H1 (cell line): ENCODE data around the gene MEF2B. TPM values are rescaled to one million over a fixed set of nuclear protein-coding genes. Genes with fewer than 3 reads are reported as not detected.
"Not testable (repeated sequence)": the region's sequence is repeated elsewhere in the genome, so short reads cannot be mapped to it uniquely, and the experiment has no call there.

Source experiments
- CTCF ChIA-PET: fragments of 300-600 bp; sonication (Branson Sonifier 250); formaldehyde crosslinking; loops from one replicate; lab custom pipeline; 2021; ENCODE audit not compliant: partially characterized antibody; lab: Charles Lee
- POLR2A ChIA-PET: fragments of 300-600 bp; sonication (Branson Sonifier 250); formaldehyde crosslinking; loops from one replicate; lab custom pipeline; 2021; ENCODE audit warnings: inconsistent platforms; ENCODE audit not compliant: partially characterized antibody; lab: Charles Lee
- DNase-seq, 2 experiments: peaks; one replicate each; pipeline versions ENCODE4 v3.0.0 to v3.0.0-alpha.2; 2010 to 2022; ENCODE audit warnings: low spot score in 2 of 2, low read depth in 1 of 2, mixed read lengths in 1 of 2
- FAIRE-seq: peaks from 2 replicates; lab custom pipeline; 2011; peaks lifted over from hg19 to GRCh38; lab: Jason Lieb, UNC
- H2AFZ ChIP-seq: 2 replicates; pipeline ENCODE4 v1.8.1; 2012; ENCODE audit warnings: low read length, inconsistent platforms
- H2AK5ac ChIP-seq: 2 replicates; pipeline ENCODE4 v1.6.1; 2013; ENCODE audit warnings: low read depth, low read length
- H2BK120ac ChIP-seq: replicated peaks from 2 replicates; pipeline ENCODE3; 2013; ENCODE audit warnings: low read depth, low read length, inconsistent platforms
- H2BK12ac ChIP-seq: 2 replicates; pipeline ENCODE4 v1.6.1; 2013; ENCODE audit warnings: low read depth, low read length
- H2BK15ac ChIP-seq: 2 replicates; pipeline ENCODE4 v1.6.1; 2013; ENCODE audit warnings: low read length
- H2BK20ac ChIP-seq: 2 replicates; pipeline ENCODE4 v1.6.1; 2013; ENCODE audit warnings: low read length
- H2BK5ac ChIP-seq: 2 replicates; pipeline ENCODE4 v1.6.1; 2013; ENCODE audit warnings: low read depth, low read length
- H3K14ac ChIP-seq: 2 replicates; pipeline ENCODE4 v1.6.1; 2013; ENCODE audit warnings: inconsistent platforms; ENCODE audit not compliant: insufficient read length
- H3K18ac ChIP-seq: 2 replicates; pipeline ENCODE4 v1.6.1; 2013; ENCODE audit warnings: low read length; ENCODE audit errors: extremely low read depth
- H3K23ac ChIP-seq: 2 replicates; pipeline ENCODE4 v1.6.1; 2013; ENCODE audit warnings: inconsistent platforms; ENCODE audit not compliant: insufficient read length
- H3K23me2 ChIP-seq: 2 replicates; pipeline ENCODE4 v1.6.1; 2013; ENCODE audit warnings: low read depth, low read length
- H3K27ac ChIP-seq: 2 replicates; pipeline ENCODE4 v1.6.1; 2011; ENCODE audit warnings: low read depth, low read length, inconsistent platforms
- H3K27me3 ChIP-seq, 4 experiments: replicated peaks in 1 of 4; 1 replicate in 1 of 4; 2 replicates in 3 of 4; pipeline versions ENCODE4 v1.6.1 to v1.8.1; 2011 to 2013; ENCODE audit warnings: low read length in 3 of 4, mild to moderate bottlenecking in 3 of 4, inconsistent platforms in 2 of 4, mixed read lengths in 2 of 4, moderate library complexity in 1 of 4; ENCODE audit not compliant: control insufficient read depth in 3 of 4, insufficient read depth in 3 of 4; ENCODE audit errors: extremely low read depth in 1 of 4
- H3K36me3 ChIP-seq, 4 experiments: 2 replicates each; pipeline versions ENCODE4 v1.6.1 to v1.8.1; 2011 to 2013; ENCODE audit warnings: mild to moderate bottlenecking in 4 of 4, low read length in 3 of 4, moderate library complexity in 2 of 4, control low read depth in 1 of 4, inconsistent platforms in 1 of 4; ENCODE audit not compliant: insufficient read depth in 4 of 4, control insufficient read depth in 2 of 4
- H3K4ac ChIP-seq: replicated peaks from 2 replicates; pipeline ENCODE3; 2013; ENCODE audit warnings: low read length, low read depth, mixed read lengths, inconsistent platforms; ENCODE audit not compliant: insufficient read length
- H3K4me1 ChIP-seq, 4 experiments: replicated peaks in 1 of 4; 1 replicate in 1 of 4; 2 replicates in 3 of 4; pipeline versions ENCODE4 v1.6.1 to v1.8.1; 2011 to 2013; ENCODE audit warnings: low read length in 3 of 4, inconsistent platforms in 2 of 4, mixed read lengths in 1 of 4; ENCODE audit not compliant: insufficient read depth in 4 of 4, control insufficient read depth in 3 of 4
- H3K4me2 ChIP-seq, 2 experiments: 2 replicates each; pipeline versions ENCODE4 v1.6.1 to v1.8.1; 2011 to 2013; ENCODE audit warnings: low read depth in 2 of 2, low read length in 2 of 2, control low read depth in 1 of 2, inconsistent platforms in 1 of 2, mild to moderate bottlenecking in 1 of 2; ENCODE audit not compliant: insufficient read depth in 1 of 2
- H3K4me3 ChIP-seq, 4 experiments: fragments of 200-600, 300-600 bp in 1 of 4; sonication (generic), shearing (Covaris generic), sonication (Bioruptor Twin) in 1 of 4; 2 replicates each; pipeline versions ENCODE4 v1.5.1 to v1.8.1; 2011 to 2016; ENCODE audit warnings: low read length in 4 of 4, low read depth in 3 of 4, control low read depth in 2 of 4, inconsistent platforms in 2 of 4, mild to moderate bottlenecking in 2 of 4, mixed read lengths in 1 of 4, moderate library complexity in 1 of 4; ENCODE audit not compliant: insufficient read depth in 2 of 4; ENCODE audit errors: extremely low read depth in 1 of 4
- H3K56ac ChIP-seq: replicated peaks from 2 replicates; pipeline ENCODE3; 2013; ENCODE audit warnings: low read depth, mild to moderate bottlenecking, mixed read lengths, low read length, inconsistent platforms; ENCODE audit not compliant: insufficient read length
- H3K79me1 ChIP-seq: 2 replicates; pipeline ENCODE4 v1.6.1; 2013; ENCODE audit warnings: low read depth, low read length, control low read depth
- H3K79me2 ChIP-seq, 2 experiments: 2 replicates each; pipeline versions ENCODE4 v1.6.1 to v1.8.1; 2012 to 2013; ENCODE audit warnings: low read length in 2 of 2, mild to moderate bottlenecking in 2 of 2, inconsistent platforms in 1 of 2; ENCODE audit not compliant: insufficient read depth in 2 of 2, control insufficient read depth in 1 of 2
- H3K9ac ChIP-seq, 4 experiments: replicated peaks in 1 of 4; 1 replicate in 1 of 4; 2 replicates in 3 of 4; pipeline versions ENCODE4 v1.6.1 to v1.8.1; 2011 to 2013; ENCODE audit warnings: low read depth in 3 of 4, low read length in 3 of 4, control low read depth in 2 of 4, mild to moderate bottlenecking in 2 of 4, moderate library complexity in 2 of 4, inconsistent platforms in 1 of 4; ENCODE audit errors: extremely low read depth in 1 of 4
- H3K9me3 ChIP-seq, 2 experiments: 2 replicates each; pipeline versions ENCODE4 v1.6.1 to v1.8.1; 2012 to 2013; ENCODE audit warnings: mild to moderate bottlenecking in 2 of 2, moderate library complexity in 2 of 2, control low read depth in 1 of 2, inconsistent platforms in 1 of 2, low read depth in 1 of 2, low read length in 1 of 2, mixed read lengths in 1 of 2; ENCODE audit not compliant: insufficient read depth in 2 of 2
- H4K20me1 ChIP-seq, 2 experiments: replicated peaks in 1 of 2; 2 replicates each; pipeline versions ENCODE3 to v1.8.1; 2011 to 2013; ENCODE audit warnings: inconsistent platforms in 2 of 2, low read length in 2 of 2, mild to moderate bottlenecking in 1 of 2; ENCODE audit not compliant: insufficient read depth in 2 of 2, control insufficient read depth in 1 of 2
- H4K5ac ChIP-seq: 2 replicates; pipeline ENCODE4 v1.6.1; 2013; ENCODE audit warnings: low read length, low read depth, mixed read lengths, inconsistent platforms; ENCODE audit not compliant: insufficient read length
- H4K8ac ChIP-seq: 2 replicates; pipeline ENCODE4 v1.8.0; 2013; ENCODE audit warnings: mild to moderate bottlenecking, moderate library complexity, low read length, inconsistent platforms; ENCODE audit not compliant: insufficient read depth; ENCODE audit errors: extremely low read depth
- H4K91ac ChIP-seq: replicated peaks from 2 replicates; pipeline ENCODE3; 2013; ENCODE audit warnings: low read length, mixed read lengths, inconsistent platforms; ENCODE audit not compliant: insufficient read length
- WGBS, 2 experiments: shearing (Covaris generic) in 1 of 2; methylation state at CpG; one replicate each; pipeline versions ENCODE4 v1.1.6 to v1.1.7; 2013 to 2015; ENCODE audit warnings: low lambda C conversion rate in 2 of 2, mixed read lengths in 2 of 2, inconsistent platforms in 1 of 2, low coverage in 1 of 2, missing lambda C conversion rate in 1 of 2; ENCODE audit not compliant: insufficient replicate concordance in 2 of 2, insufficient coverage in 1 of 2, insufficient read length in 1 of 2; ENCODE audit errors: extremely low coverage in 1 of 2, missing lambda C conversion rate in 1 of 2; 5-methylcytosine and 5-hydroxymethylcytosine counted together
- polyA plus RNA-seq, 7 experiments: library from polyadenylated mRNA; depleted of rRNA in 3 of 7; stranded (reverse) in 5 of 7; unstranded in 2 of 7; fragments of >200 nt in 5 of 7; fragments of 200-250 nt in 2 of 7; gene quantifications; 1 replicate in 5 of 7; 2 replicates in 1 of 7; 4 replicates in 1 of 7; pipeline versions ENCODE4 v1.2.1 to v1.2.3, GENCODE V29; 2011 to 2013; ENCODE audit warnings: missing spikeins in 2 of 7, mixed read lengths in 2 of 7
- total RNA-seq: library from RNA; stranded (reverse); fragmentation: NEBNext Ultra II Directional; extraction: Animal tissue kit (Norgen Biotek cat#: 25700); gene quantifications from 2 replicates; pipeline ENCODE4 v1.2.1, GENCODE V29; 2021

The MEF2B gene
- total and polyA plus RNA-seq, 2 of the 8 experiments (the other 6 are each of a cell fraction or from before 2014, with no cell fraction given) = 2.8 to 3.7 TPM

- H4K8ac ChIP-seq, H3K4ac ChIP-seq, H3K36me3 ChIP-seq, H2BK120ac ChIP-seq, H2AFZ ChIP-seq, H2BK5ac ChIP-seq, H3K9me3 ChIP-seq, H3K9ac ChIP-seq, H3K4me3 ChIP-seq, H3K79me2 ChIP-seq, H3K79me1 ChIP-seq, H2BK12ac ChIP-seq, H2AK5ac ChIP-seq, H3K18ac ChIP-seq, H4K20me1 ChIP-seq, H3K56ac ChIP-seq, DNase-seq, H4K5ac ChIP-seq, H3K14ac ChIP-seq, H3K27me3 ChIP-seq, H2BK20ac ChIP-seq, H4K91ac ChIP-seq, H2BK15ac ChIP-seq, H3K27ac ChIP-seq, H3K23ac ChIP-seq, H3K4me2 ChIP-seq, H3K23me2 ChIP-seq, FAIRE-seq: not testable (repeated sequence)
- POLR2A ChIA-PET = interaction anchor here (1.2 to 5.7 kb wide), 3 partner anchors 12 to 39 kb away, joined by 3 to 31 read pairs (median 21); partner anchors contain the start of gene SLC25A42
- CTCF ChIA-PET = interaction anchor here (0.6 to 1.9 kb wide), 3 partner anchors 13 to 49 kb away, joined by 3 to 7 read pairs (median 3); no protein-coding TSS in a partner anchor
- 97% methylated on average over 10 of the region's 10 CpGs; no CpG with 5 or more reads in 1 of the 2 experiments for WGBS, 2 experiments
- peaks cover 0 to 14% (median 9%) of the 10 kb centered on the region in 4 experiments; a peak in 6 of 7 replicates for H3K4me1 ChIP-seq
Observed at GRCh38 chr19:19102566-19102965, 67.5 kb downstream of the MEF2B start.
